Measurements from ENCODE around the gene FARS2.

FARS2 gene

GRCh38 chr6:5466281-5467136 is 205.2 kb downstream of the FARS2 start:
- no peak for DNase-seq (ENCODE audit: low read depth in 2 of 2)

DNA sequence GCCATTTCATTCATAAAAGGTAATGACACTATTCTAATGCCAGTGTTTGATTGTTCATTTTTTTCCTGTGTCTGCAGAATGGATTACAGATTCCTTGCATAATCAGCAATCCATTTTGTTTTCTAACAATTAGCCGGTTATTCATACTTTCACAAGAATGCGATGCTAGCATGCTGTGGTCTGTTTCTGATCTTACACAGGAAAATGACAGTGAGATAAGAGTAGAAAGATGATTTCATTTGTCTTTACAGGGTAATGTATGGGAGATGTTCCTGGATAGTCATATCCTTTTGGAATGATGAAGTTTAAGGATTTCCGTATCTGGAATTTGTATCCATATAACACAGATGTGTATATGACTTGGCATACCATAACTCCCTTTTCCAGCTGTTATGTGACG is 207.3 kb downstream of the FARS2 start:
- DNase-seq (ENCODE audit: low read depth in 2 of 2), result no peak

DNA sequence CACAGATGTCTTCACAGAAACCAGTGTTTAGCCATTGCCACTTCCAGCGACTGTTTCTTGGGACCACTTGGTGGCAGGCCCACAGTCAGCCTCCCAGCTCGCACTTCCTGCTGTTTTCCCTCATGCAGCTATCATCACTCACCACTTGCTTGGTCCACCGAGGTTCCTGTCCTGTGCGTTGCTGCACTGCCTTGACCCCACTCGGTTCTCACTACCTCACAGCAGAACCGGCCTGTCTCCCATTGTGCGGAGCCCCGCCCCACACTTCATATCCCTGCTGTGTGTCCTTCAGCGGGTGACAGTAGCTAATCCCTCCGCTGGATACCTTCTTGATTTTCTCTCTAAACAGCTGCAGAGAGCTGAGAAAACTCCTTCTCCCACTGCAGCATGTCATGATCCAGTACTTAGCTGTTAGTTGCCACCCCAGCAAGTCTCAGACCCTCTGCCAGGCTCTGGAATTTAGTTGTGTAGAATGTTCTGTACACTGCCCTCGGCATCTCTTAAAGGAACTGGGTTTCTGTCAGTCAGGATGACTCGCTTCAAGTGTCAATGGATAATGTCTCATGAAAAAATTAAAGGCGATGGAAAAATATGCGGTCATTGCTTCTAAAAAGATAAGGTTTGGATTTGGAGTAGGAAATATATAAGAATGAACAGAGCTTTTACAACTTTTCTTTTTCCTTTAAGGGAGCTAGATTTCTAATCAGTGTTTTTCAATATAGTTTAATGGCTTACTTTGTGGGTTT is 208.0 kb downstream of the FARS2 start:
- DNase-seq (ENCODE audit: low read depth in 2 of 2), result no peak

- DNase-seq (ENCODE audit: low read depth in 2 of 2), result peak; percentile 17 to 35
These were observed 209.7 kb downstream of the FARS2 start for GRCh38 chr6:5471044-5471443.

- no peak for DNase-seq (ENCODE audit: low read depth in 2 of 2)
These were observed 210.5 kb downstream of the FARS2 start for GRCh38 chr6:5471637-5472398.

- no peak for DNase-seq (ENCODE audit: low read depth in 2 of 2)
These were observed 211.3 kb downstream of the FARS2 start for GRCh38 chr6:5472571-5472970.

DNA sequence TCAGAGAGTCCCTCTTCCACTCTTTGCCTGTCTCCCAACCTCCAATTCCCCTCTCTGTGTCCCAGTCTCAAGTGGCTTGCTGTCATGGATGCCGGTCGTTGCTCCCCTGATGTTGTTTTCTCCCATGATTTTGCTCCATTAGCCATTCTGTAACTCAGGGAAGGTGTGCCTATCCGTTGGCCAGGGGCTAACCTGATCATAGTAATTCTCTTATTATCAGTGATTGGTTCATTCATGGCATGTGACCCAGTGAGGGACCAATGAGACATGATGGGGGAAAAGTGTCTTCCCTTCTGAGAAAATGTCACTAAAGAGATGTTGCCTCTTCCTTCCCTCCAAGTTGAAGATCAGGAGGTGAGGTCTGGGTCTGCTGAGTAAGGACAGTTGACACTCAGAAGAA is 214.5 kb downstream of the FARS2 start:
- DNase-seq (ENCODE audit: low read depth in 2 of 2), result no peak

DNA sequence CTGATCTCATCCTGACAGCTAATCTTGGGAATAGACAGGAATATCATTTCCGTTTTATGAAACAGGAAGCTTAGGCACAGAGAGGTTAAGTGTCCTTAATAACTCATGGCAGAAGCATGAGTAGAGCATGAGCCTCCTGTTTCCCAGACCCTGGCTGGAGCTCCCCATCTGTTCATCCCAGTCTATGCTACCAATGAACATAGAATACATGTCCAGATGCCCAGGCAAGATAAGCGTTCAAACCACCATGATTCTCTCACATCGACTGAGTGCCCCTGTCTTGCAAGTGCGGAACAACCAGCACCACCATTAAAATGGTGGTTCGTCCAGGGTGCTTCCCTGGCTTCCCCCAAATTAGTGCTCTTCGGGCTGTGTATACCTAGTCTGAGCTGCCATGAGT is 217.1 kb downstream of the FARS2 start:
- no peak for DNase-seq (ENCODE audit: low read depth in 2 of 2)

DNA sequence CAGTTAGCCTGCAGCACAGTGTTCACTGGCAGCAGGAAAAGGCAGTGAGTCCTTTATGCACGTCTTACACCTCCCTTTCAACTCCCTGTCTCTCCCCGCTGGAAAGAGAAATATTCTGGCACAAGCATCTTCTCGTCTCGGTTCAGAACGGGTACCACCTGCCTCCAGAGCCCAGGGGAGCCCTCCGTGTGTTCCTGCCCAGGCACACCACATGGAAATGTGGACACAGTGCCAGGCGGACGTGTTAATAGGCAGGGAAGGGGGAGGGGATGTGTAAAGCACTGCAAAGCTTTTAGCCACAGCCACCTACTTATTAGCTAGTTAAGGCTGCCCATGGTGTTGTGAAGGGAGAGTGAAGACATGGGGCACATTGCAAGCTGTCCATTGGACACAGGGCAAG is 219.7 kb downstream of the FARS2 start:
- no peak for DNase-seq (ENCODE audit: low read depth in 2 of 2)

DNA sequence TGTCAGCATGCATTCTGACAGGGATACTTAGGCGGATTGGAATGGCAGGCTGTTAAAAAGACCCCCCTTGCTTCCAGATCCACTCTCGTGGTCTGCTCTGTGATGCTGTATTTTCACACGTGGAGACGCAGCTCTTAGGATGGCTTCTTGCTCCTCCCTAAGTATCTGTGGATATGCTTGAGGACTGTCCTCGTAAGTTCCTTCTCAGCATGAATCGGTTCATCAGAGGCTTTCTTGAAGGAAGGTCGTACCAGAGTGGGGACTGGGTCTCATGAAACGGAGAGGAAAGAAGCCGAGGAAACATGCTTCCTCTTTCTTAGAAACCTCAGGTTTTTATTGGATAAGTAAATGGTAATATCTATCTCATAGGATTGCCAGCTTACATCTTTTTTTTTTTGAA is 220.4 kb downstream of the FARS2 start:
- DNase-seq (ENCODE audit: low read depth in 2 of 2), result no peak

GRCh38 chr6:5482619-5483018 is 221.3 kb downstream of the FARS2 start:
- no peak for DNase-seq (ENCODE audit: low read depth in 2 of 2)

GRCh38 chr6:5484692-5485091 is 223.4 kb downstream of the FARS2 start:
- no peak for DNase-seq (ENCODE audit: low read depth in 2 of 2)

- no peak for DNase-seq (ENCODE audit: low read depth in 2 of 2)
These were observed 224.9 kb downstream of the FARS2 start for GRCh38 chr6:5486214-5486613.

- no peak for DNase-seq (ENCODE audit: low read depth in 2 of 2)
These were observed 229.3 kb downstream of the FARS2 start for GRCh38 chr6:5490501-5491069.

DNA sequence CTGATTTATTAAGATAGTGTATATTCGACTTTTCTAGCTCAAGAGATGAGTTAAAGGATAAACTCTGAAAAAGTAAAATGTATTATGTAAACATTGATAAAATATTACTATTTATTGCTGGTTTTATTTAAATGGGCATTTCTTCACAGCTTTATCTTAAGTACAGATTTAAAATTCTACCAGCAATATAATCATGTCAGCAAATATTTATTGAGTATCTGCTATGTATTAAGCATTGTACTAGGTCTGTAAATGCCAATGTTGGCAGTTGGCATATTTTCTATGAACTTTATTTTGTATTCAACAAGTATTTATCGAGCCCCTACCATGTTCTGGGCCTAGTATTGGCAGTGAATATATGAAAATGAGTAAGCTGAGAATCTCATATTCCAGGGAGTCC is 231.0 kb downstream of the FARS2 start:
- DNase-seq (ENCODE audit: low read depth in 2 of 2), result no peak

DNA sequence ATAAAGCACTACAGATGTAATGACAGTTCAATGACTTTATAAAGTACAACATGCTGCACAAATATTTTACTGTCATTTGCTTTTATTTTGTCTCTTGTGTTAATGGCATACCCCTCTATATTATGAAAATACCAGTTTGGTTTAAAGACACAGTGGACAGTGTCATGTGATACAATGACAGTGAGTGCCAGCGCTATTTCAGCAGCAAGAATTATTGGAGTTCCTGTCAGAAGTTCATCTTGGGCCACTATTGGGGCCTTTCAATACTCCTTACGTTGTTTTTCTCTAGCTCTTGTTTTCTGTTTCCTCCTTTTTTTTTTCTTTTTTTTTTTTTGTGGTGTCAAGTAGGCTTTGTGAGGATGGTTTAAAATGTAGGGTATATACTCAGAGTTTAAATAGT is 232.5 kb downstream of the FARS2 start:
- DNase-seq (ENCODE audit: low read depth in 2 of 2), result no peak

DNA sequence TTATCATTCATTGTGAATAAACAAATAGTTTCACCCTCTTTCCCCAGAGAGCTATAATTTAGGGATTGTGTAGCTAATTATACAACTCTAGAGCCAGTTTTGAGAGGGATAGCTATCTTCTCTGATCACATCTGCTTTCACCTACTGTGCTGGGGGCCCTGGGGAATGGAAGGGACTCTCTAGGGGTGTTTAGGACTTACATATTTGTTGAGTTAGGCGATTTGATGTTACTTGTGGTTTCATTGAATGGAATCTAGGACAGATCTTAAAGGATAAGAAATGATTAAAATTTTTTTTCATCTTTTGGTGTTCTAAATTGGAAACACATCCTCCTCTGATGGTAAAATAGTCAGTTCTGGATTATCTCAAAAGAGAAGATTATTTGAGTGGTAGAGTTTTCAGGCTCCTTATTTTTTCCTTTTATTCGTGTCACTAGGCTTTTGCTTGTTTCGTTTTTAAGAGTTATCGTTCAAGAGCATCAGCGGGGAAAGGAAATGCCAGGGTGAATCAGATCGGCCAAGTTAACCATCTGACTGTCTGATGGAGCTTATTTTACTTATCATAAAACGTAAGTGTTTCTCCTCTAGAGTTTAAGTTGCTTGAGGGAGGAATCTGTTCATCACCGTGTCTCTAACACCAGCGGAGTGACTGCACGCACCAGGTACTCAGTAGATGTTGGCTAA is 236.7 kb downstream of the FARS2 start:
- DNase-seq (ENCODE audit: low read depth in 2 of 2), result no peak

DNA sequence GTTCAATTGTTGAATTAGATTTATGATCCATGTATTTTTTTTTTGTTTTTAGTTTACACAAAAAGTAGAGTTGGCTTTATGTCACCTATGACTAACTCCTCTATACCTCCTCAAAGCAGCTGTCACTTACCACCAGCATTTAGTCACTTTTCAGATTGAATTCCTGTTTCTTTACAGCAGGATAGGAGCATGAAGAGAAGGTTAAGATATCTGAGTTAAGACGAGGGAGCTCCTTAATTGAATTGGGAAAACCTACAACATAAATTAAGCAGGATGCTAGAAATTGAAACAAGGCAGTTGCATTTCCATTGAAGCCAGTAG is 237.2 kb downstream of the FARS2 start:
- DNase-seq (ENCODE audit: low read depth in 2 of 2), result no peak

DNA sequence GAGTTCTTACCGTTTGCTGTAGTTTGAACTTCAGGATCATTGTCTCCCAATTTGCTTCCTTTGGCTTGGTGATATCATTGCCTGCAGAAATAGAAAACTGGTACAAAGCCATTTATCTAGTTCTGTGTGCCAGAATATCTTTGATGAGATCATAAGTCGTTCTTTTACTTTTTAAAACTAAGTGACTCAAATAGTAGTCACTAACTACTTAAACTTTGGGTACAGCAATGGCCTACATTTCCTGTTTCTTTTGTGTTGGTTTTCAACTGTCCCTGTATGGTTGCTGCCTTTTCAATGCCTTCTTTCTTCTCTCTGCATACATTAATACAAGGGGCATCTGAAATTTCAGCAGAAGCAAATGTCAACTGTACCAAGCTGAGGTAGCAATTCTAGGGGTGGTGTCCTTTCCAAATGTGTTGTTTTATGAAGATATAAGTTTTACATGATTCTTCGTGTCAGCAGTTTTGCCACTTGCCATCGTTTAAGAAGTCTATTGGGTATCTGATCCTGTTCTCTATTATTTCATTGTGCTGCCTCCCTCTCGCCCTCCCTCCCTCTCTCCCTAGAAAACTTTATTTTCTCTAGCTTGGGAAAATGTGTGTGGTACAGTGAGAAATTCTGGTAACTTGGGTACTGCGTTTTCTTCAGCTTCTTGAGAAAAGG is 238.5 kb downstream of the FARS2 start:
- no peak for DNase-seq (ENCODE audit: low read depth in 2 of 2)

DNA sequence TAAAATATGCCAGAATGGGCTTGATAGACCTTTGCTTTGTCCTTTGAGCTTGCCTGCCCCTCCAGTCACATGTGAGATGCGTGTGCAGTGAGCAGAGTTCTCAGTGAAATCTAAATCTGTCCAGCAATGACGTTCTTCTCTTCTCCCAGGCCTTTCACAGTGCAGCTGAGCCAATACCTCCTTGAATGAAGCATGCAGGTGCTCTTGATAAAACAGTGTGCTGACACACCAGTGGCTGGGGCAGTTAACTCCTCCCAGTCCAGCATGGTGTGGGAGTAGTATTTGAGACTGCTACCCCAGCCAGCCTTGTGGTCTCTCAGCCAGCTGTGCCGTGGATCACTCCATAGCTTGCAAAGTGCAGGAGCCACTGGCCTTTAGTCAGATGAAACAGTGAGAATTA is 240.5 kb downstream of the FARS2 start:
- DNase-seq (ENCODE audit: low read depth in 2 of 2), result no peak

DNA sequence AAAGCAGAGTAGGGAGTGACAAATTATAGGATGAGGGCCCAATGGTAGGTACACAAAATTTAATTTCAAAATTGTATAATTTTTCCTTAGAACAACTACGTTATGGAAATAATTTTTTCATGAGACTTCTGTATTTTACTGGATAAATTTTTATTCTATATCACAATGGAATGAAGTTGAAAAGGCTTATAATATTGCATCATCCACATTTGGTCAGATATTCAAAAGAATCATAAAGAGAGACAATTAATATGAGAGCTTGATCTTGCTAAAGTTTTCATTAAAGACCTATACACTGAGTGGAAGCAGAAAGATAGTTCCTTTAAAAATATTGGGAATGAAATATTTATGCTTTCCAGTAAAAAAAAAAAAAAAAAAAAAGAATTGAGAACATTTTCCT is 242.8 kb downstream of the FARS2 start:
- DNase-seq (ENCODE audit: low read depth in 2 of 2), result no peak
